Kidney glomerular epithelial cell (primary cell): ENCODE measurements around the gene STK17A.
"Not testable (repeated sequence)": the region's sequence is repeated elsewhere in the genome, so short reads cannot be mapped to it uniquely, and the experiment has no call there.

Experiments
- DNase-seq: peaks from one replicate; lab custom pipeline; 2025; lab: John Stamatoyannopoulos, UW

Gene STK17A

DNA sequence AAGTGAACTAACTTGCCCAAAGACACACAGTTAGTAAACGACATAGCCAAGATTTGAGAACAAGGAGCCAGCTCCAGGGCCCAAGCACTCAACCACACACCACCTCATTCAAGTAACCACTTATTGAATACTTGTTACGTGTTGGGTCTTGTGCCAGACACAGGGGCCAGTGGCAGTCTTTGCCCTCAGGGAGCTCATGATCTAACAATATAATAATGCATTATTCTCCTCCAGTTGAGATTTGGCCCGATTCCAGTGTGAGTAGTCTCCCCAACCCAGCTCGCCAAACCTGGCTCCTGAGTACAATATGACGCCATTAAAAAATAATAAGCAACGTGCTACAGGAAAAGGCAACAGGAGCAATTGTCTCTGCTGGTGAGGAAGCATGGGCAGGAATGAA, 14.4 kb upstream of the STK17A start:
- no peak for DNase-seq

DNA sequence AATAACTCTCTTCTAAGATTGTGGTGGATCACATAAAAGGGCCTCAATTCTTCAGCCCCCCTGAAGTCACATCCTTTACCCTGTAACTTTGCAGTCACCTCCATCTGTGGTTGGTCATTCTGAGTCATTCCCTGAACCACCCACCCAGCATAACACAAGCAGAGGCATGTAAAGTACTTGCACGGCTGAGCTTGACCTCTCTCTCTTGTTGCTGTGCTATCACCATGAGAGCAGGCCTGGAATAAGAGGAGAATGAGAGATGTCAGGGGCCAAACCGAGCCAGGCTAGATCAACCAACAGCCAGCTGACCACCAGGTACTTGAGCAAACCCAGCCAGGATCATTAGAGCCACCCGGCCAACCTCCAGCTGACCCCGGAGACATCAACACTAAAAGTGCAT, 13.5 kb upstream of the STK17A start:
- DNase-seq: peak; percentile 17

DNA sequence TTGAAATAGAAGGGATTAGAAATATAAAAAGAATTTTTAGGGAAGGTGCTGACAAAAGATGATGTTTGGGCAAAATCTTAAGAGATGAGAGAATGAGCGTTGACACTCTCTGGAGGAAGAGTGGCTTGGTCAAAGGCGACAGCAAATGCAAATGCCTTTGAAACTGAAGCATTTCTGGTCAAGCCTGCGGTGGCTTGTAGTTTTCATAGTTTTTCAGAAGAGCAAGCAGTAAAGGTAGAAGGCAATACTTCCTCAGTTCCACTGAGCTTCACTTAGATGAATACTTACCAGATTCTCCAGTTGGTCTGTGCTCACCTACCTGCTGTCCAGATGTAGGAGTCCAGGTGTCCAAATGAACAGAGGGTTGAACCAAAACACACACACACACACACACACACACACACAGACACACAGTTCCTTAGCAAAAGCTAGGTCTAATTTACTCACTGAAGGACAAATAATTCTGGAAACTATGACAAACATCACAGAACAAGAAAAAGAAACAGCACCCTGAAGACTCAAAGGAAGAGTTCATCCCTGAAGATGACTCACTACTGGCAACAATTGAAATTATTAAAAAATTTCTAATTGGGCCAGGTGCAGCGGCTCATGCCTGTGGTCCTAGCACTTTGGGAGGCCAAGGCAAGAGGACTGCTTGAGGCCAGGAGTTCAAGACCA, 12.1 kb upstream of the STK17A start:
- no peak for DNase-seq

DNA sequence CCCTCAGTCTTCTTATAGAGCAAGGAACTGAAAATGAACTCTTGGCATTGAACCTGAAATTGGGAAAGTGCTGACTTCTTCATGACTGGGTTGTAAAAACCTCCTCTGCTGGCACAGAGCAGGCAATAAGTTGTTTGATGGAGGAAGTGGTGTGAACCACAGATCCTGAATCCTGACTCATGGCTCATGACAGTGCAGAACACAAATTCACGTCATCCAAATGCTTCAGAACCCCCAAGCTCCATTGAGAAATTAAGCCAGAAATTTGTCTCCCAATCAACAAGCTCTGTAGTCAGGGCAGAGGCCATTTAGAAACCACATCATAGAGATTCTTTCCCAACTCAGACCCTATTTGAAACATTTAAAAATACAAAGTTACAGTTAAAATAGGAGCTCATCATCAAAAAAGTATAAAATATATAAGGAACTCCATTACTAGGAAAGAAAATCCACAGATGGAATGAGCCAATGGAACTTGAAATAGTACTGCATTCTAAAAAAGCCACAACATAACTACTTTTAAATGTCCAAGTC, 10.3 kb upstream of the STK17A start:
- peak; percentile 93 for DNase-seq

DNA sequence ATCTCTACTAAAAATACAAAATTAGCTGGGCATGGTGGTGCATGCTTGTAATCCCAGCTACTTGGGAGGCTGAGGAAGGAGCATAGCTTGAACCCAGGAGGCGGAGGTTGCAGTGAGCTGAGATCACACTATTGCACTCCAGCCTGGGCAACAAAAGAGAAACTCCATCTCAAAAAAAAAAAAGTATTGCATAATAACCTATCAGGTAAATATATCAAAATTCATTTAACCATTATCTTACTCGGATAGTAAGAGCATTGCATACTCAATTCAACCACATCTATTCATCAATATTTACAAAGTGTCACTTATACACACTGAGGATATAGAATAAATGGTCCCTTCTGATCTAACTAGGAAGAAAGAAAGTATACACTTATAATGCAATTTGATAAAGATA, 9.1 kb upstream of the STK17A start:
- not testable (repeated sequence) for DNase-seq

DNA sequence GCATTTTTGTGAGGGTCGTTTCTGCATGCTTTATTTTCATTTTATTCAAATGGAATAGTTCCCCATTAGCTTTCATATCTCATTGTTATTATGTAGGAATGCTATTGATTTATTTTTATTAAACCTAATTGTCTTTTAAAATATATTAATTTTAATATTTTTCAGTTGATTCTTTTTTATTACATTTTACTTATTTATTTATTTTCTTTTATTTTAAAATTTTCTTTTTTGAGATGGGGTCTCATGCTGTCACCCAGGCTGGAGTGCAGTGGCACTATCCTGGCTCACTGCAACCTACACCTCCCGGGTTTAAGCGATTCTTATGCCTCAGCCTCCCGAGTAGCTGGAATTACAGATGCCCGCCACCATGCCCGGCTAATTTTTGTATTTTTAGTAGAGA, 7.4 kb upstream of the STK17A start:
- DNase-seq: no peak

DNA sequence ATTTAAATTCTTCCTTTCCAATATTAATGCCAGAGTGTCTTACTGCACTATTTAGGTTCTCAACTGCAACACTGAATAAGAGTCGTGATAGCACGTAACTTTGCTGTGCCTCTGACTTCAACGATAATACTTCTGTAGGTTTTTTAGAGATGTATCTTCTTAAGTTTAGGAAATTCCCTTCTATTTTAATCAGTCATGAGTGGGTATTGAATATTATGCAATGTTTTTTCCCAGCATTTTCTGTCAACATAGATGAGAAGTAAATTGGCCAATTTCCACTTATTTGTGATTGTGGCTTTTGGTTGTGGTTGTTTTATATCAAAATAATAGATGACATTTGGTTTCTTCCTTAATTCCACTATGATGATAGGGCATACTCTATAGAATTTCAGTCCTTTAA, 6.7 kb upstream of the STK17A start:
- no peak for DNase-seq

DNA sequence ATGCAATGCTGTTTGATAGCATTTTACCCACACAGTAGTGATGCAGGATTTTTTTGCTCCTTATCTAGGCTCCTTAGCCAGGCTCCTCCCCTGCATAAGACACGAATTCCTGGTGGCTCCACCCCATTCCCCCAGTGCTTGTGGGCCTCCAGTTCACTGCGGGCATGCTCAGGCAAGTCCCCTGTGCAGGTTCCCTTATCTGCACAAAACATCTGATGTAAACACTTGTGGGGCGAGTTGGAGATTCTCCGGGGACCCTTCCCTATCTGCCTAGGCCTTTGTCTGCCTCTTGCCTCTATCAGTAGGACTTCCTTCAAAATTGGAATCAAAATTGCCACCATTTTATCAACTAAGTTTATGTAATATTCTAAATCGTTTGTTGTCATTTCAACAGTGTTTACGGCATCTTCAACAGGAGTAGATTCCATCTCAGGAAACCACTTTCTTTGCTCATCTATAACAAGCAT, 5.4 kb upstream of the STK17A start:
- no peak for DNase-seq

DNA sequence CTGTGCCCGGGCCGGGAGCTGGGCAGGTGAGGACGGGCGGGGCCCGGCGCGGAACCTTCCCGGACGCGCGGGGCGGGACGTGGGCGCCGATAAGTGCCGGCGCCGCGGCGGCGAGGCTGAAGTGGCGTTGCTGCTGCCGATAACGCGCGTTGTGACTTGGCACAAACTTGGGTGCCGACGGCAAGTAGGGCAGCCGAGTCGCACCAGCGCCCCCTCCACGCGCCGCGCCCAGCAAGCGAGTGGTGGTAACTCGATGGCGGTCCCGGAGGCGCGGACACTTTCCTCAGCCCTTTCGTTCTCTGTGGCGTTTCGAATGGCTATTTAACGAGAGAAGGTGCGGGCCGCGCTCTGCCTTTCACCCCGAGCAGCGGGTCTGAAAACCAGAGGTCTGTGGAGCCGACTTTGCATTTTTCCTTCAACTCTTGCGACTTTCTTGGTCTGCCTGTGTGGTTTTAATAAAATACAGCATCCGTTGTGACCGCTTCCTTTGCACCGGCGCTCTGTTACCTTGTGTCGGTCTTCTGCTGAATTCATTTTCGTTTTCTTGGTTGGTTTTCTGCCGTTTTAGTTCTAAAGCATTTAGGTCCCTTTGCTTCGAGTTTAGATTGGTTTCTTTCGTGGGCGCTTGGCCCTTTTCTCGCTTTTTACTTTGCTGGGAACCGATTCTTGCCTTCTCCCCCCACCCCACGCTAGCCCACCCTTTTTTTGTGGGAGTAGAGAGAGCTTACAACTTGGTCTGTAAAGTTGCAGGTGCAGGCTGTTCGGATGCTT, 701 bp downstream of the STK17A start:
- peak; percentile 49 for DNase-seq

DNA sequence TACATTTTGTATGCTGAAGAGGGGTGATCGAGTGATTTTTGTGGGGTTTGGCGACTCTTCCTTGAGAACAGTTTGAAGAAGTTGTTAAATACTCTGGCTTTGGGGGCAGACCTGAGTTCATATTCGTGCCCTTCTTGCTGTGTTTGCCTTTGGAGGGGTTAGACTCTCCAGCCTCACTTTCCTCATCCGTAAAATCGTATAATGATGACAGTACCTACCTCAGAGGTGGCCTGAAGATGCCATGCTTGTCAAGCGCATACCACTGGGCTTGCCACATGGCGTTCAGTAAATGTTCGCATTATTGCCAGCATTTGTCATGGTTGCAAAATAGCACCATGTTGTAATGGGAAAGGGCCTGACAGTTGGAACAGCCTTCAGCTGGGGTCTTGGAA, 1.3 kb downstream of the STK17A start:
- peak; percentile 27 for DNase-seq

DNA sequence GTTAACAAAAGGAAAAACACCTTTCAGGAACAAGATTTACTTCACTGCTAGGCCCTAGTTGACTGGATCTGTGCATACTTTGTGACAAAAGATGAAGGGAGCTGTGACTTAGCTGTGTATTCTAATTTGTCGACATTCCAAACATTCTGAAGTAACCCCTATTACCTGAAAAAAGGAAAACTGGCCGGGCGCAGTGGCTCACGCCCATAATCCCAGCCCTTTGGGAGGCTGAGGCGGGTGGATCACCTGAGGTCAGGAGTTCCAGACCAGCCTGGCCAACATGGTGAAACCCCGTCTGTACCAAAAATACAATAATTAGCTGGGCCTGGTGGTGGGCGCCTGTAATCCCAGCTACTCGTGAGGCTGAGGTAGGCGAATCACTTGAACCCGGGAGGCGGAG, 1.8 kb downstream of the STK17A start:
- DNase-seq: not testable (repeated sequence)

DNA sequence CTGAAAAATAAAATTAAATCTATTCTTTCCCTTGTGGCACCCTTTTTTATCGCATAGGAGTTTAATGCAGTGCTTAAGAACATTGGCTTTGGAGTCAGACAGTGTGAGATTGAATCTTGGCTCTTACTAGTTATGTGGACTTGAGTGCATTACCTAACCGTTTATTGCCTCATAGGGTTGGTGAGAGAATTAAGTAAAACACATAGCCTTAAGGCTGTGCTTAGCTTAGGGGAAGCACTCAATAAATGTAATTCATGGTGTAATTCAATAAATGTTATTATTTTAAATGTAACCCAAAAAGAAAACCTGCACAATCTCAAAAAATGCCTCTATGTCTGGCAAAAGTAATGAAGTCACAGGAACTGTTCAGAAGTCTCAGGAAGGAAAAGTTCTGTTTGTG, 2.7 kb downstream of the STK17A start:
- no peak for DNase-seq

DNA sequence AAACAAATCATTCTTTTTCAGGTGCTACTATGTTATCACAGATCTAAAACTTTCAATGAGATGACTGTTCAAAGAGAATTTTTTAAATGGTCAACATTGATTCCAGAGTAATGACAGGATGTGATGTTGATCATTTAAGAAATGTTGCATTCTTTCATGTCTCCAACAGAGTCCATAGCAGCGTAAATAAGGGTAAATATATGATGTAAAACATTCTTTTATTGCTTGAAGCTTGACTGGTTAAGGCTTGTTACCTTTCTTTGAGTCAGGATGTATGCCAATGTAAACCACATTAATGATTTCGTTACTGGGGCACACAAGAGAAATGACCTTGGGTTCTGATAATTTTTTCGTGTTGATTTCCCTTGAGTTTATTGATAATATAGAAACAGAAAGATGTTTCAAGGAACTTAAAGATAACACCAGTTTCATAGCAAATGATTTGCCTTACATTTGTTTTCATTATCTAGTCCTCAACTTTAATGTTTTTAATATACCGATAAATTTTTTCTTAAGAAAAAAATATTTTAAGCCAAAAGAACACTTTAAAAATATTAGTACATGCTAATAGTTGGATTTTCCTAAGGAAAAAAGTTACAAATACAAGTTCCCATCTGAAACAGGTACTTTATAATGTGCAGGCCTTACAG, 3.5 kb downstream of the STK17A start:
- DNase-seq: peak; percentile 43

DNA sequence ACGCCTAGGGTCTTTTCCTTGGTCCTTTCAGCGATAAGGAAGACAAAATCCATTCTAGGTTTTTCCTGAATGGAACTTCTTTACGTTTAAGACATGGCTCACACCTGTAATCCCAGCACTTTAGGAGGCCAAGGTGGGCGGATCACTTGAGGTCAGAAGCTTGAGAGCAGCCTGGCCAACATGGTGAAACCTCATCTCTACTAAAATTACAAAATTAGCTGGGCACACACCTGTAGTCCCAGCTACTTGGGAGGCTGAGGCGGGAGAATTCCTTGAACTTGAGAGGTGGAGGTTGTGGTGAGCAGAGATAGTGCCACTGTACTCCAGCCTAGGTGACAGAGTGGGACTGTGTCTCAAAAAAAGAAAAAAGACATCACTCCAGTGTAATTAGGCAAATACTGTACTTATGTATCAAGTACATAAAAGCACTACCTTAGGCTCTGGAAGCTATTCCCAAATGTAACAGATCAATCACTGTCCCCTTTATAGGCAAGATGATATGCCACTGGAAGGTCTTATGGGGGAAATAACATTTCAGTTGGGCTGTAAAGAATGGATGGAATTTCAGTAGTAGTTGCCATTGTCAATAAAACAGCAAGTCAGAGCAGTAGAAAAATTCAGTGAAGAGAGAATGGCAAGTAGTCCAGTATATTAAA, 5.7 kb downstream of the STK17A start:
- DNase-seq: no peak

DNA sequence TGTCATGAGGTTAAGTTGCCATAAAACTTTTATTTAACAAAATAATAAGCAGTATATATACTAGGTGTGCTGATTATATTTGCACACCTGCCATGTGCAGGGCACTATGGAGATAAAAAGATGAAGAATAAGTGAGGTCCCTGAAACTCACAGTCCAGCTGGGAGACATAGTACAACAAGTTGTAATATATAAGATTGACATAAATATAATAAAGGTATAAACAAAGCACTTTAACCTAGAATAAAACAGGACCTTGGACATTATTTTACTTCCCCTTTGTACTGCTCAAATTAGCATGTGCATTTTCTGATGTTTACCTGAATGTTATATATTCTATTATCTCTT, 6.2 kb downstream of the STK17A start:
- DNase-seq: no peak

DNA sequence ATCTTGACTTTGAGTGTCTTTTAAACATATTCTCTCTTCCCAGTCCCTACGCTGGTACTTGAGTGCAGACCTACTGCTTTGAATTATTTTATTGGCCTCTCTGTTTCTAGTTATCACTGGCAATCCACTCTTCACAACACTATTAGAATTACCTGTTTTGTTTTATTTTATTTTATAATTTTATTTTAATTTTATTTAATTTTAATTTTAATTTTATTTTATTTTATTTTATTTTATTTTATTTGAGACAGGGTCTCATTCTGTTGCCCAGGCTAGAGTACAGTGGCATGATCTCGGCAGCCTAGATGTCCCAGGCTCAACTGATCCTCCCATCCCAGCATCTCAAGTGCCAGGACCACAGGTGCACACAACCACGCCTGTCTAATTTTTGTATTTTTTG, 6.8 kb downstream of the STK17A start:
- DNase-seq: no peak

DNA sequence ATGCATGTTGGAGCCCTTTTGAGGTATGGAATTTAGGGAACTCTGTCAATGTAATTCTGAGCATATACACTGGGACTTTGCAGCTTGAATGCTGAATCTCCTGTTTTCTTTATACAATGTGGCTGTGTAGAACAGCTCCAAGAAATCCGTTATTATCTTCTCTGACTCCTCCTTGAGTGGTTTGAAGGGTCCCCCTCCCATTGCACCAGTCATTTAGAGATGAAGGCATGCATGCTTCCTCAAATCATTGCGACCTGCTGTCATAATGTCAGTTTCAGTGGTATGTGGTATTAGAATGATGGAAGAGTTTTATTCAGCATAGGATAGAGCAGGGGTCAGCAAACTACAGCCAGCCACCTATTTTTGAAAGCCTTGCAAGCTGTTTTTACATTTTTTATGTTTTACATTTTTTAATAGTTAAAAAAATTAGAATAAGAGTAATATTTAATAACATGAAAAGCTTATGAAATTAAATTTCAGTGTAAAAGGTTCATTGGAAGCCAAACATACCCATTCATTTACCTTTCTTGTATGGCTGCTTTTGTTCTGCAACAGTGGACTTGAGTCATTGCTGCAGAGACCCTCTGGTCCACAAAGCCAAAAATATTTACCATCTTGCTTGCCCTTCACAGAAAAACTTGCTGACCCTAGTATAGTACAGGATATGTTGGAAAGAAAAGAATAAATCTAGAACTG, 8.1 kb downstream of the STK17A start:
- no peak for DNase-seq

DNA sequence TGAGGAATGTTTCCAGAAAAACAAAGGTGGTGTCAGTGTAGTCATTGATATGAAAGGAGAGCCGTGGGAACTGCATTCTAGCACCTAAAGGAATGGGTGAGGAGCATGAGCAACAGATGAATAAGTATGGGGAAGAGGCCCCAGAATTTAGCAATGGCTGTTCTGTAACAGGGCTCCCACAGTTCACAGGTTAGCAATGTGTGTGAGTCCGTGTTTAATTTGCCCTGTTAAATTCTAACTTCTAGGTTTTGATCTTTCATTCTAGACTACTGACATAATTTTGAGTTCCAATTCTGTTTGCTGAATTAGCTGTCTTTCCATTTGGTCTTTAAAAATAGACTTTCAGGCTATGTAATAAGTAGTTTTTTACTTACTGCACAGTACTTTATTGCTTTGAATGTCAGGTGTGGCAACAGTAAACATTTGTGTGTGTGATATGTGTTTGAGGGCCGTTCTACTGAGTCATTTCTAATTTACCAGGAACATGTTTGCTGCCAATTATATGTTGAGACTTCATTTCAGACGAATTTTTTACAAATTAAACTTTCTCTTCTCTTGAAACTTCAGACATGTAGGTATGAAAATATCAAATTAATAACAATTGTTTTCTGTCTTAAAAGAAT, 8.8 kb downstream of the STK17A start:
- DNase-seq: peak; percentile 25

DNA sequence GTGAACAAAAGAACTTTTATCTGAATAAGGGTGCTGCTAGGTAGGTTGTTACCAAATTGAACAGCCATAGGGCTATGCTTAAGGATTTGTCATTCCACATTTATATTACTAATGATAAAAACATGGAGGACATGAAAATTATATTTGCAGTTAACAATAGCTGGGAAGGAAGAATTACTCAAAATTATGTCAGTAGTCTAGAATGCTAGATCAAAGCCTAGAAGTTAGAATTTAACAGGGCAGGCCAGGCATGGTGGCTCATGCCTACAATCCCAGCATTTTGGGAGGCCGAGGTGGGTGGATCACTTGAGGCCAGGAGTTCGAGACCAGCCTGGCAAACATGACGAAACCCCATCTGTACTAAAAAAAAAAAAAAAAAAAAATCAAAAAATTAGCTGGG, 9.4 kb downstream of the STK17A start:
- DNase-seq: peak; percentile 18

DNA sequence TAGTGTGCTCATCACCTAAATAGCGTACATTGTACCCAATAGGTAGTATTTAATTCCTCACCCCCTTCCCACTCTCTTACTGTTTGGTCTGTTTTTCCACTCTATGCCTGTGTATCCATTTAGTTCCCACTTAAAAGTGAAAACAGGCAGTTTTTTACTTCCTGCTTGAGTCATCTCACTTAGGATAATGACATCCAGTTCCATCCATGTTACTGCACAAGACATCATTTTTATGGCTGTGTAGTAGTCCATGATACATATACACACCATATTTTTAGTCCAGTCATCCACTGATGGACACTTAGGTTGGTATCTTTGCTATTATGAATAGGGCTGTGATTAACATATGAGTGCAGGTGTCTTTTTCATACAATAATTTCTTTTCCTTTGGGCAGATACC, 10.1 kb downstream of the STK17A start:
- DNase-seq: no peak

DNA sequence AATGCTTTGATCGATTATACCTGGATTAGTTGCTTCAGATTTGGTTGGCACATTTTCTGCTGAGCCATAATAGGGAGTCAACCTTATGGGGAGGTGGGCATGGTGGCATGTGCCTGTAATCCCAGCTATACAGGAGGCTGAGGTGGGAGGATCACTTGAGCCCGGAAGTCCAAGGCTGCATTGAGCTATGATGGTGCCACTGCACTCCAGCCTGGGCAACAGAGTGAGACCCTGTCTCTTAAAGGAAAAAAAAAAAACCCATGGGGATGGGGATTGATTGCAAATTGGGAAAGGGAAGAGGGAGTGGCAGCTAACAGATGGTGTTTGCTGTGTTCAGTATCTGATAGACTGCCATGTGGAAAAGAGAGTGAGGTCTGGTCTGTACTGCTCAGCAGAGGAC, 11.1 kb downstream of the STK17A start:
- DNase-seq: no peak
